IMR-90 (cell line): Measurements from ENCODE around the gene TBC1D12.

Experiments
- FOS ChIP-seq: fragments of 150-350 bp; IDR thresholded peaks from 2 replicates; pipeline ENCODE4 v1.6.1; 2016; ENCODE audit warnings: low read depth, low read length
- USF2 ChIP-seq: fragments of 150-350 bp; IDR thresholded peaks from 2 replicates; pipeline ENCODE4 v1.6.1; 2017; ENCODE audit warnings: mild to moderate bottlenecking, antibody characterized with exemption, low read length, low read depth
- TF ChIP-seq, protein P1 (sequence below): conservative IDR thresholded peaks from 2 replicates; pipeline ENCODE4 v1.5.1; 2012; ENCODE audit warnings: mild to moderate bottlenecking, low read depth, low read length, improper control_type of control experiment

- TF ChIP-seq, protein P1, sequence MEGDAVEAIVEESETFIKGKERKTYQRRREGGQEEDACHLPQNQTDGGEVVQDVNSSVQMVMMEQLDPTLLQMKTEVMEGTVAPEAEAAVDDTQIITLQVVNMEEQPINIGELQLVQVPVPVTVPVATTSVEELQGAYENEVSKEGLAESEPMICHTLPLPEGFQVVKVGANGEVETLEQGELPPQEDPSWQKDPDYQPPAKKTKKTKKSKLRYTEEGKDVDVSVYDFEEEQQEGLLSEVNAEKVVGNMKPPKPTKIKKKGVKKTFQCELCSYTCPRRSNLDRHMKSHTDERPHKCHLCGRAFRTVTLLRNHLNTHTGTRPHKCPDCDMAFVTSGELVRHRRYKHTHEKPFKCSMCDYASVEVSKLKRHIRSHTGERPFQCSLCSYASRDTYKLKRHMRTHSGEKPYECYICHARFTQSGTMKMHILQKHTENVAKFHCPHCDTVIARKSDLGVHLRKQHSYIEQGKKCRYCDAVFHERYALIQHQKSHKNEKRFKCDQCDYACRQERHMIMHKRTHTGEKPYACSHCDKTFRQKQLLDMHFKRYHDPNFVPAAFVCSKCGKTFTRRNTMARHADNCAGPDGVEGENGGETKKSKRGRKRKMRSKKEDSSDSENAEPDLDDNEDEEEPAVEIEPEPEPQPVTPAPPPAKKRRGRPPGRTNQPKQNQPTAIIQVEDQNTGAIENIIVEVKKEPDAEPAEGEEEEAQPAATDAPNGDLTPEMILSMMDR: no peak
- TF ChIP-seq FOS (no peak), USF2 (no peak)
These were observed 54.6 kb downstream of the TBC1D12 start for GRCh38 chr10:94456942-94457341.
